ENCODE data around the gene SCN10A.

SCN10A gene

GRCh38 chr3:38658841-38659240, 157.2 kb downstream of the SCN10A start:
- Histone ChIP-seq H3K27ac (no peak overlapping the region), H3K36me3 (no peaks in the 10 kb centered on the region), H3K4me3 (no peak overlapping the region), H3K9me3 (peaks cover 0 to 8% (median 6%) of the 10 kb centered on the region in 3 donors), H3K4me1 (no peaks in the 10 kb centered on the region), H3K27me3 (peaks cover 0 to 33% of the 10 kb centered on the region in 2 donors)
- TF ChIP-seq CTCF (IDR thresholded peaks at IDR 0.05): no peak
- no peak for DNase-seq
- intact Hi-C loops (cut with DNase I; ENCODE audit: low total_unique reads): no loop called here

- intact Hi-C loops (cut with DNase I; ENCODE audit: low total_unique reads): no loop called here
- Histone ChIP-seq H3K9me3 (peaks cover 0 to 6% (median 0%) of the 10 kb centered on the region in 3 donors), H3K27ac (no peak overlapping the region), H3K4me1 (no peaks in the 10 kb centered on the region), H3K4me3 (no peak overlapping the region), H3K27me3 (peaks cover 0 to 37% of the 10 kb centered on the region in 2 donors), H3K36me3 (no peaks in the 10 kb centered on the region)
- TF ChIP-seq CTCF (IDR thresholded peaks at IDR 0.05): no peak
- DNase-seq: no peak
These were observed 158.6 kb downstream of the SCN10A start for GRCh38 chr3:38657369-38657768.

- Histone ChIP-seq H3K27ac (no peak overlapping the region), H3K9me3 (peaks cover 0 to 2% (median 0%) of the 10 kb centered on the region in 3 donors), H3K4me3 (no peak overlapping the region), H3K27me3 (peaks cover 0 to 45% of the 10 kb centered on the region in 2 donors), H3K36me3 (no peaks in the 10 kb centered on the region), H3K4me1 (peaks cover 0 to 4% (median 2%) of the 10 kb centered on the region in 4 donors)
- intact Hi-C loops (cut with DNase I; ENCODE audit: low total_unique reads): no loop called here
- TF ChIP-seq CTCF (IDR thresholded peaks at IDR 0.05): no peak
- DNase-seq: no peak
These were observed 160.2 kb downstream of the SCN10A start for GRCh38 chr3:38655708-38656300.

GRCh38 chr3:38653685-38654537, 162.1 kb downstream of the SCN10A start:
- peaks cover 0 to 21% (median 12%) of the 10 kb centered on the region in 4 donors for H3K4me1 ChIP-seq
- H3K36me3 ChIP-seq: no peaks in the 10 kb centered on the region
- no peaks in the 10 kb centered on the region for H3K9me3 ChIP-seq
- DNase-seq: peak in 1 of 2 donors; percentile 49
- TF ChIP-seq CTCF (IDR thresholded peaks at IDR 0.05): no peak
- H3K27me3 ChIP-seq: peaks cover 0 to 42% of the 10 kb centered on the region in 2 donors
- intact Hi-C loops (cut with DNase I; ENCODE audit: low total_unique reads): no loop called here
- H3K4me3 ChIP-seq: no peak overlapping the region
- no peak overlapping the region for H3K27ac ChIP-seq

GRCh38 chr3:38652934-38653333, 163.1 kb downstream of the SCN10A start:
- TF ChIP-seq CTCF (IDR thresholded peaks at IDR 0.05): no peak
- intact Hi-C loops (cut with DNase I; ENCODE audit: low total_unique reads): no loop called here
- Histone ChIP-seq H3K4me1 (peaks cover 0 to 26% (median 18%) of the 10 kb centered on the region in 4 donors), H3K27me3 (peaks cover 0 to 50% of the 10 kb centered on the region in 2 donors), H3K27ac (no peak overlapping the region), H3K4me3 (no peak overlapping the region), H3K9me3 (no peaks in the 10 kb centered on the region), H3K36me3 (no peaks in the 10 kb centered on the region)
- DNase-seq: no peak

Data from tibial artery (tissue), 4 donors.